ENCODE data around the gene METTL21C.

DNA sequence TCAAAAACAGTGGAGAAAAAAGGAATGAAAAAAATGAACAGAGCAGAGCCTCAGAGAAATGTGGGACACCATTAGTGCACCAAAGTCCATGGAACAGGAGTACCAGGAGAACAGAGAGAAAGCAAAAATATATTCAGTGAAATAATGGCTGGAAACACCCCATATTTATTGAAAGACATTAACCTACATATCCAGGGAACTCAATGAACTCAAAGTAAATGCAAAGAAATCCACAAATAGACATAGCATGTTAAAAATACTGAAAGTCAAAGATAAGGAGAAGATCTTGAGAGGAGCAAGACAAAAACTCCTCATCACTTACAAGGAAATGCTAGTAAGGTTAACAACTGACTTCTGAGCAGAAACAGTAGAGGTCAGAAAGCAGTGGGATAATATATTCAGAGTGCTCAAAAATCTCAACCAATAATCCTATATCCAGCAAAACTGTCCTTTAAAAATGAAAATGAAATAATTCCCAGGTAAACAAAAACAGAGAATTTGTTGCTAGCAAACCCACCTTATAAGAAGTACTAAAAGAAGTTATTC, 35.6 kb downstream of the METTL21C start:
- TF ChIP-seq, protein P1, sequence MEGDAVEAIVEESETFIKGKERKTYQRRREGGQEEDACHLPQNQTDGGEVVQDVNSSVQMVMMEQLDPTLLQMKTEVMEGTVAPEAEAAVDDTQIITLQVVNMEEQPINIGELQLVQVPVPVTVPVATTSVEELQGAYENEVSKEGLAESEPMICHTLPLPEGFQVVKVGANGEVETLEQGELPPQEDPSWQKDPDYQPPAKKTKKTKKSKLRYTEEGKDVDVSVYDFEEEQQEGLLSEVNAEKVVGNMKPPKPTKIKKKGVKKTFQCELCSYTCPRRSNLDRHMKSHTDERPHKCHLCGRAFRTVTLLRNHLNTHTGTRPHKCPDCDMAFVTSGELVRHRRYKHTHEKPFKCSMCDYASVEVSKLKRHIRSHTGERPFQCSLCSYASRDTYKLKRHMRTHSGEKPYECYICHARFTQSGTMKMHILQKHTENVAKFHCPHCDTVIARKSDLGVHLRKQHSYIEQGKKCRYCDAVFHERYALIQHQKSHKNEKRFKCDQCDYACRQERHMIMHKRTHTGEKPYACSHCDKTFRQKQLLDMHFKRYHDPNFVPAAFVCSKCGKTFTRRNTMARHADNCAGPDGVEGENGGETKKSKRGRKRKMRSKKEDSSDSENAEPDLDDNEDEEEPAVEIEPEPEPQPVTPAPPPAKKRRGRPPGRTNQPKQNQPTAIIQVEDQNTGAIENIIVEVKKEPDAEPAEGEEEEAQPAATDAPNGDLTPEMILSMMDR (IDR thresholded peaks at IDR 0.05) = no peak
- TF ChIP-seq POLR2A (IDR thresholded peaks at IDR 0.05) = no peak

All from right lobe of liver (tissue), 4 donors.